Neural cell (in vitro differentiated cells): ENCODE measurements around the gene EIF5A.

Experiments
- EP300 ChIP-seq: fragments of 450-650 bp; conservative IDR thresholded peaks from 2 replicates; pipeline ENCODE4 v1.6.1; 2014; ENCODE audit warnings: antibody characterized with exemption, mild to moderate bottlenecking, moderate library complexity; ENCODE audit not compliant: poor library complexity, severe bottlenecking
- EZH2 ChIP-seq: fragments of 200-600, 300-800 bp; shearing (Covaris generic), sonication (generic); IDR thresholded peaks from 2 replicates; pipeline ENCODE4 v1.6.1; 2014; ENCODE audit warnings: antibody characterized with exemption, low read length, borderline replicate concordance, mild to moderate bottlenecking; ENCODE audit not compliant: insufficient read depth, poor library complexity, severe bottlenecking
- POLR2AphosphoS5 ChIP-seq: IDR thresholded peaks from 2 replicates; pipeline ENCODE4 v1.6.1; 2012
- RAD21 ChIP-seq: fragments of 450-650 bp; conservative IDR thresholded peaks from 2 replicates; pipeline ENCODE4 v1.6.1; 2014; ENCODE audit warnings: antibody characterized with exemption, mild to moderate bottlenecking, moderate library complexity
- TAF1 ChIP-seq: IDR thresholded peaks from 2 replicates; pipeline ENCODE4 v1.6.1; 2012; ENCODE audit warnings: low read depth
- TF ChIP-seq, protein P1 (sequence below): fragments of 450-650 bp; IDR thresholded peaks from 2 replicates; pipeline ENCODE4 v1.5.1; 2014; ENCODE audit warnings: antibody characterized with exemption, mild to moderate bottlenecking, moderate library complexity; ENCODE audit not compliant: poor library complexity, severe bottlenecking
- TF ChIP-seq, protein P2 (sequence below): IDR thresholded peaks from 2 replicates; pipeline ENCODE4 v1.6.1; 2012; ENCODE audit warnings: borderline replicate concordance

DNA sequence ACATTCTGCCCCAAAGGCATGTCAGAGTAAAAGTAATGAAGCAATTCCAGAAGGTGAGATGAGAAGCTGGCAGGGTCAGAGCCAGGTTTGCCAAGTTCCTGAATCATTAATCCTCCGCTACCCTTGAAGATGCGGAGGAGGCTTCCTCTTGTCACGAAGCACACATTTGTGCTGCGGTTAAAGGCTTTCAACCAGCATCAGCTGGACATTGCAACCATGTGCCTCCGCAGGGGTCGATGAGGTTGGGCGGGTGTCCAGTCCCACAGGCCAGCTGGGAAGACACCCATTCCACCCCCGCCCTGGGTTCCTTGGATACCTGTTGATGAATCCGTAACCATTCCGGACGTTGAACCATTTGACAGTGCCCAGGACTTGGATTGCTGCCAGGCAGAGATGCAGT, 14.3 kb upstream of the EIF5A start:
- TF ChIP-seq EZH2 (no peak), RAD21 (no peak), EP300 (no peak), TAF1 (no peak), POLR2AphosphoS5 (no peak)
- TF ChIP-seq, protein P1, sequence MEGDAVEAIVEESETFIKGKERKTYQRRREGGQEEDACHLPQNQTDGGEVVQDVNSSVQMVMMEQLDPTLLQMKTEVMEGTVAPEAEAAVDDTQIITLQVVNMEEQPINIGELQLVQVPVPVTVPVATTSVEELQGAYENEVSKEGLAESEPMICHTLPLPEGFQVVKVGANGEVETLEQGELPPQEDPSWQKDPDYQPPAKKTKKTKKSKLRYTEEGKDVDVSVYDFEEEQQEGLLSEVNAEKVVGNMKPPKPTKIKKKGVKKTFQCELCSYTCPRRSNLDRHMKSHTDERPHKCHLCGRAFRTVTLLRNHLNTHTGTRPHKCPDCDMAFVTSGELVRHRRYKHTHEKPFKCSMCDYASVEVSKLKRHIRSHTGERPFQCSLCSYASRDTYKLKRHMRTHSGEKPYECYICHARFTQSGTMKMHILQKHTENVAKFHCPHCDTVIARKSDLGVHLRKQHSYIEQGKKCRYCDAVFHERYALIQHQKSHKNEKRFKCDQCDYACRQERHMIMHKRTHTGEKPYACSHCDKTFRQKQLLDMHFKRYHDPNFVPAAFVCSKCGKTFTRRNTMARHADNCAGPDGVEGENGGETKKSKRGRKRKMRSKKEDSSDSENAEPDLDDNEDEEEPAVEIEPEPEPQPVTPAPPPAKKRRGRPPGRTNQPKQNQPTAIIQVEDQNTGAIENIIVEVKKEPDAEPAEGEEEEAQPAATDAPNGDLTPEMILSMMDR, result no peak
- TF ChIP-seq, protein P2, sequence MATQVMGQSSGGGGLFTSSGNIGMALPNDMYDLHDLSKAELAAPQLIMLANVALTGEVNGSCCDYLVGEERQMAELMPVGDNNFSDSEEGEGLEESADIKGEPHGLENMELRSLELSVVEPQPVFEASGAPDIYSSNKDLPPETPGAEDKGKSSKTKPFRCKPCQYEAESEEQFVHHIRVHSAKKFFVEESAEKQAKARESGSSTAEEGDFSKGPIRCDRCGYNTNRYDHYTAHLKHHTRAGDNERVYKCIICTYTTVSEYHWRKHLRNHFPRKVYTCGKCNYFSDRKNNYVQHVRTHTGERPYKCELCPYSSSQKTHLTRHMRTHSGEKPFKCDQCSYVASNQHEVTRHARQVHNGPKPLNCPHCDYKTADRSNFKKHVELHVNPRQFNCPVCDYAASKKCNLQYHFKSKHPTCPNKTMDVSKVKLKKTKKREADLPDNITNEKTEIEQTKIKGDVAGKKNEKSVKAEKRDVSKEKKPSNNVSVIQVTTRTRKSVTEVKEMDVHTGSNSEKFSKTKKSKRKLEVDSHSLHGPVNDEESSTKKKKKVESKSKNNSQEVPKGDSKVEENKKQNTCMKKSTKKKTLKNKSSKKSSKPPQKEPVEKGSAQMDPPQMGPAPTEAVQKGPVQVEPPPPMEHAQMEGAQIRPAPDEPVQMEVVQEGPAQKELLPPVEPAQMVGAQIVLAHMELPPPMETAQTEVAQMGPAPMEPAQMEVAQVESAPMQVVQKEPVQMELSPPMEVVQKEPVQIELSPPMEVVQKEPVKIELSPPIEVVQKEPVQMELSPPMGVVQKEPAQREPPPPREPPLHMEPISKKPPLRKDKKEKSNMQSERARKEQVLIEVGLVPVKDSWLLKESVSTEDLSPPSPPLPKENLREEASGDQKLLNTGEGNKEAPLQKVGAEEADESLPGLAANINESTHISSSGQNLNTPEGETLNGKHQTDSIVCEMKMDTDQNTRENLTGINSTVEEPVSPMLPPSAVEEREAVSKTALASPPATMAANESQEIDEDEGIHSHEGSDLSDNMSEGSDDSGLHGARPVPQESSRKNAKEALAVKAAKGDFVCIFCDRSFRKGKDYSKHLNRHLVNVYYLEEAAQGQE, result no peak
